CD14-positive monocyte (primary cell): ENCODE results near the gene MOXD1. TPM values are rescaled to one million over a fixed set of nuclear protein-coding genes. Genes with fewer than 3 reads are reported as not detected.

Source experiments
- DNase-seq, 3 donors: peaks; one replicate each; pipeline ENCODE4 v3.0.0-alpha.2; 2011 to 2022
- H2AFZ ChIP-seq: 2 replicates; pipeline ENCODE4 v1.6.0; 2012; ENCODE audit warnings: mild to moderate bottlenecking, low read depth, low read length, inconsistent platforms; ENCODE audit not compliant: insufficient read depth, poor library complexity, severe bottlenecking
- H3K27ac ChIP-seq, 2 donors: 1 replicate in 1 of 2; 2 replicates in 1 of 2; pipeline ENCODE4 v1.5.1; 2012 to 2013; ENCODE audit warnings: low read length in 2 of 2, control low read depth in 1 of 2, inconsistent platforms in 1 of 2, low read depth in 1 of 2, mild to moderate bottlenecking in 1 of 2
- H3K27me3 ChIP-seq, 2 donors: one replicate each; pipeline versions ENCODE4 v1.6.0 to v1.6.1; 2011 to 2013; ENCODE audit warnings: low read length in 2 of 2; ENCODE audit not compliant: control insufficient read depth in 2 of 2, insufficient read depth in 2 of 2
- H3K36me3 ChIP-seq, 2 donors: replicated peaks in 1 of 2; 1 replicate in 1 of 2; 2 replicates in 1 of 2; pipeline versions ENCODE4 v1.5.1 to v1.6.1; 2012 to 2013; ENCODE audit warnings: low read length in 2 of 2, control low read depth in 1 of 2, inconsistent platforms in 1 of 2, mild to moderate bottlenecking in 1 of 2; ENCODE audit not compliant: insufficient read depth in 2 of 2, control insufficient read depth in 1 of 2
- H3K4me1 ChIP-seq, 2 donors: 1 replicate in 1 of 2; 2 replicates in 1 of 2; pipeline versions ENCODE4 v1.5.1 to v1.6.1; 2012 to 2013; ENCODE audit warnings: low read length in 2 of 2, control low read depth in 1 of 2, inconsistent platforms in 1 of 2, mild to moderate bottlenecking in 1 of 2, moderate library complexity in 1 of 2; ENCODE audit not compliant: insufficient read depth in 2 of 2, control insufficient read depth in 1 of 2
- H3K4me2 ChIP-seq: replicated peaks from 2 replicates; pipeline ENCODE3; 2012; ENCODE audit warnings: low read length, moderate library complexity, mild to moderate bottlenecking; ENCODE audit not compliant: poor library complexity, severe bottlenecking; ENCODE audit errors: extremely low read depth
- H3K4me3 ChIP-seq, 3 experiments: fragments of 200-600 bp in 1 of 3; sonication (generic) in 1 of 3; replicated peaks in 1 of 3; 1 replicate in 2 of 3; 2 replicates in 1 of 3; pipeline ENCODE4 v1.5.1; 2011 to 2013; ENCODE audit warnings: low read length in 3 of 3, mild to moderate bottlenecking in 3 of 3, control low read depth in 2 of 3, low read depth in 2 of 3, inconsistent platforms in 1 of 3, moderate library complexity in 1 of 3
- H3K79me2 ChIP-seq: 2 replicates; pipeline ENCODE4 v1.6.0; 2012; ENCODE audit warnings: mild to moderate bottlenecking, control low read depth, inconsistent platforms, low read length, moderate library complexity; ENCODE audit not compliant: insufficient read depth
- H3K9ac ChIP-seq: 2 replicates; pipeline ENCODE4 v1.6.0; 2017; ENCODE audit warnings: low read length, mild to moderate bottlenecking; ENCODE audit not compliant: insufficient read depth, poor library complexity, severe bottlenecking
- H3K9me3 ChIP-seq, 2 donors: replicated peaks in 1 of 2; 1 replicate in 1 of 2; 2 replicates in 1 of 2; pipeline versions ENCODE4 v1.5.1 to v1.6.1; 2012 to 2013; ENCODE audit warnings: low read length in 2 of 2, control low read depth in 1 of 2; ENCODE audit not compliant: control insufficient read depth in 1 of 2, insufficient read depth in 1 of 2
- H4K20me1 ChIP-seq: 2 replicates; pipeline ENCODE4 v1.6.0; 2012; ENCODE audit warnings: mild to moderate bottlenecking, low read length, control low read depth, moderate library complexity; ENCODE audit not compliant: insufficient read depth
- H3K27ac Mint-ChIP-seq, 7 donors: one replicate each; pipeline ENCODE4 v1.8.0; 2020; ENCODE audit warnings: mild to moderate bottlenecking in 7 of 7, mixed read lengths in 7 of 7, moderate library complexity in 6 of 7, inconsistent platforms in 2 of 7
- H3K27me3 Mint-ChIP-seq, 3 donors: one replicate each; pipeline ENCODE4 v1.8.0; 2021 to 2022; ENCODE audit warnings: low read depth in 3 of 3, mild to moderate bottlenecking in 3 of 3, mixed read lengths in 3 of 3, moderate library complexity in 3 of 3, inconsistent platforms in 1 of 3
- H3K36me3 Mint-ChIP-seq, 2 donors: one replicate each; pipeline ENCODE4 v1.8.0; 2020; ENCODE audit warnings: mixed read lengths in 2 of 2, inconsistent platforms in 1 of 2, mild to moderate bottlenecking in 1 of 2
- H3K4me1 Mint-ChIP-seq: one replicate; pipeline ENCODE4 v1.8.0; 2020; ENCODE audit warnings: mild to moderate bottlenecking, mixed read lengths
- H3K4me3 Mint-ChIP-seq, 2 donors: one replicate each; pipeline ENCODE4 v1.8.0; 2020; ENCODE audit warnings: mild to moderate bottlenecking in 2 of 2, mixed read lengths in 2 of 2, moderate library complexity in 1 of 2
- H3K9me3 Mint-ChIP-seq, 7 donors: one replicate each; pipeline ENCODE4 v1.8.0; 2020 to 2022; ENCODE audit warnings: mixed read lengths in 7 of 7, mild to moderate bottlenecking in 6 of 7, moderate library complexity in 6 of 7, inconsistent platforms in 2 of 7
- WGBS: methylation state at CpG from one replicate; pipeline ENCODE4 v1.1.5; 2013; ENCODE audit warnings: missing lambda C conversion rate; ENCODE audit not compliant: insufficient coverage; 5-methylcytosine and 5-hydroxymethylcytosine counted together
- intact Hi-C, 2 donors: fragments of 100-400 bp; cut with micrococcal nuclease; formaldehyde crosslinking; loops; one replicate each; pipeline versions ENCODE4 v1.15.0 to v1.15.1; 2023
- polyA plus RNA-seq, 3 donors: library from polyadenylated mRNA; depleted of rRNA in 1 of 3; unstranded in 2 of 3; stranded (reverse) in 1 of 3; fragments of 300-500 nt in 2 of 3; fragments of >200 nt in 1 of 3; fragmentation: Illumina TruSeq in 2 of 3; gene quantifications; 1 replicate in 2 of 3; 2 replicates in 1 of 3; pipeline ENCODE4 v1.2.3, GENCODE V29; 2012 to 2021
- TF ChIP-seq, protein P1 (sequence below): fragments of 200-600 bp; IDR thresholded peaks from one replicate; pipeline ENCODE4 v1.8.0; 2022; ENCODE audit warnings: antibody characterized with exemption, mild to moderate bottlenecking

Gene MOXD1
- polyA plus RNA-seq, 3 donors: not detected

DNA sequence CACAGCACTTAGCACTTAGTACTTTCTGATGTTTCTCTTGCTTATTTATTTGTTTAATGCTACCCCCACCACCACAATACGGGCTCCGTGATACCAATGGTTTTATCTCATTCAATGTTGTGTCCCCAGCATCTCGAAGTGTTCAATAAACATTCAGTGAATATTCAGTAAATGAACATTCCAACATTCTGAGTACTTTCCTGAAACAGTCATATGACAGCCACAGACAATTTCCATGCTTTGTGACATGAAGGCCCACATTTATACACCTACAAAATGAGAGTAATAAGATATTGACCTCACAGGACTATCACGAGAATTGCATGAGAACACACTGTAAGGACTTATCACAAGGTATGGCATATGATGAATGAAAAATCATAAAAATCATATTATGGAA lies 10.8 kb downstream of the MOXD1 start:
- H2AFZ ChIP-seq: no peak overlapping the region
- Mint-ChIP-seq H3K9me3 (peaks cover 12 to 26% (median 20%) of the 10 kb centered on the region in 7 donors), H3K27ac (no peak overlapping the region), H3K27me3 (peaks cover 4 to 14% (median 6%) of the 10 kb centered on the region in 3 donors), H3K36me3 (no peaks in the 10 kb centered on the region), H3K4me3 (no peak overlapping the region), H3K4me1 (no peaks in the 10 kb centered on the region)
- TF ChIP-seq, protein P1, sequence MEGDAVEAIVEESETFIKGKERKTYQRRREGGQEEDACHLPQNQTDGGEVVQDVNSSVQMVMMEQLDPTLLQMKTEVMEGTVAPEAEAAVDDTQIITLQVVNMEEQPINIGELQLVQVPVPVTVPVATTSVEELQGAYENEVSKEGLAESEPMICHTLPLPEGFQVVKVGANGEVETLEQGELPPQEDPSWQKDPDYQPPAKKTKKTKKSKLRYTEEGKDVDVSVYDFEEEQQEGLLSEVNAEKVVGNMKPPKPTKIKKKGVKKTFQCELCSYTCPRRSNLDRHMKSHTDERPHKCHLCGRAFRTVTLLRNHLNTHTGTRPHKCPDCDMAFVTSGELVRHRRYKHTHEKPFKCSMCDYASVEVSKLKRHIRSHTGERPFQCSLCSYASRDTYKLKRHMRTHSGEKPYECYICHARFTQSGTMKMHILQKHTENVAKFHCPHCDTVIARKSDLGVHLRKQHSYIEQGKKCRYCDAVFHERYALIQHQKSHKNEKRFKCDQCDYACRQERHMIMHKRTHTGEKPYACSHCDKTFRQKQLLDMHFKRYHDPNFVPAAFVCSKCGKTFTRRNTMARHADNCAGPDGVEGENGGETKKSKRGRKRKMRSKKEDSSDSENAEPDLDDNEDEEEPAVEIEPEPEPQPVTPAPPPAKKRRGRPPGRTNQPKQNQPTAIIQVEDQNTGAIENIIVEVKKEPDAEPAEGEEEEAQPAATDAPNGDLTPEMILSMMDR: no peak
- peaks cover 0 to 8% of the 10 kb centered on the region in 2 donors for H3K9me3 ChIP-seq
- no peaks in the 10 kb centered on the region for H3K36me3 ChIP-seq
- no peak overlapping the region for H3K4me2 ChIP-seq
- no peaks in the 10 kb centered on the region for H3K27me3 ChIP-seq
- DNase-seq: no peak
- no peaks in the 10 kb centered on the region for H4K20me1 ChIP-seq
- no peak overlapping the region for H3K27ac ChIP-seq
- H3K79me2 ChIP-seq: no peaks in the 10 kb centered on the region
- intact Hi-C loops: no loop called here
- no peaks in the 10 kb centered on the region for H3K4me1 ChIP-seq
- no peak overlapping the region for H3K4me3 ChIP-seq
- no peak overlapping the region for H3K9ac ChIP-seq
- 100% methylated on average over 2 of the region's 4 CpGs for WGBS

DNA sequence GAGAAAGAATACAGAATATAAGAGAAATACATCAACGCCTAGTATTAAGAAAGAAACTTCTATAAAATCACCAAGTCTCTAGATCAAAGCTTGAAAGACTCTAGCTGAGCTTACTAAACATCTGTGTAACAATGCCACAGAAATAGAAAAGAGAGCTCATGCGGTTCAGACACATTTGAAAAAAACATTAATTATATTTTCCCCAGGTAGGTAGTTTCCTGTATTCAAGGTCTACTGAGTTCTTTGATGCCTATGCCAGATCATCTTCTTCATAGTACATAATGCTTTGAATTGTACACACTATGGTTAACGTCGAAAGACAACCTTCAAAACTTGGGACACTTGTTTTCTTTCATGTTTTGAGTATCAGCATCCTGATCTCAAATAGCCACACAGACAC lies 11.3 kb downstream of the MOXD1 start:
- TF ChIP-seq, protein P1: no peak
- H3K36me3 ChIP-seq: no peaks in the 10 kb centered on the region
- H3K27ac ChIP-seq: no peak overlapping the region
- H3K27me3 Mint-ChIP-seq: peaks cover 4 to 11% (median 6%) of the 10 kb centered on the region in 3 donors
- H4K20me1 ChIP-seq: no peaks in the 10 kb centered on the region
- H3K27ac Mint-ChIP-seq: no peak overlapping the region
- peaks cover 0 to 8% of the 10 kb centered on the region in 2 donors for H3K9me3 ChIP-seq
- H2AFZ ChIP-seq: no peak overlapping the region
- intact Hi-C loops: no loop called here
- no peaks in the 10 kb centered on the region for H3K36me3 Mint-ChIP-seq
- WGBS: 93% methylated on average over 2 of the region's 4 CpGs
- H3K79me2 ChIP-seq: no peaks in the 10 kb centered on the region
- H3K9me3 Mint-ChIP-seq: peaks cover 12 to 23% (median 16%) of the 10 kb centered on the region in 7 donors
- H3K4me3 Mint-ChIP-seq: no peak overlapping the region
- H3K4me2 ChIP-seq: no peak overlapping the region
- H3K4me1 ChIP-seq: no peaks in the 10 kb centered on the region
- no peaks in the 10 kb centered on the region for H3K4me1 Mint-ChIP-seq
- H3K27me3 ChIP-seq: no peaks in the 10 kb centered on the region
- no peak overlapping the region for H3K4me3 ChIP-seq
- H3K9ac ChIP-seq: no peak overlapping the region
- DNase-seq: no peak
